ENCODE results near the gene ATP8B3.

ATP8B3 gene

DNA sequence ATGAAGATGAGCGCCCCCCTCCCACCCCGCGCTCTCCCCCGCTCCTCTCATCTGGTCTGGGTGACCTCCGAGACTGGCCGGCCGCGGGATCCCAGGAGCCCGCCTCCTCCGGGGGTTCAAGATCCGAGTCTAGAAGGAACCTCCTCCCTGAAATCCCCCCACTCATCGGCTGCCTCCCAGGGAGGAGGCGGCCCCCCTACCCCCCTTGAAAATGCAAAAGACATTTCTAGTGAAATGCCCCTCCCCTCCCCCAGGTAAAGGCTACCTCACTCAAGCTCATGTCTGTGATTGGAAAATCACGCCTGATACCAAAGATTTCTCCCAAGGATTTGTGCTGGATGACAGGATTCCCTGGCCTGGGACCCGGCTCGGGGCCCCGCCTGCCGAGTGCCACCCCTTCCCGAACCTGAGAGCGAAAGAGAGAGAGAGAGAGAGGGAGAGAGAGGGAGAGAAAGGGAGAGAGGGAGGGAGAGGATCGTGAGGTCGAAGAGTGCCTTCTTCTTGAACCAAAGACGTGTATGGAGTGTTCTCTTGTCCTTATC lies 35.4 kb downstream of the ATP8B3 start:
- Histone ChIP-seq H3K9ac (ENCODE audit: low read length) (no peak overlapping the region), H3K27me3 (ENCODE audit: control insufficient read depth, insufficient read depth, low read length) (peaks cover 90% of the 10 kb centered on the region), H3K36me3 (ENCODE audit: control insufficient read depth, low read depth, low read length) (no peaks in the 10 kb centered on the region), H3K4me1 (ENCODE audit: control insufficient read depth, low read depth, low read length) (no peaks in the 10 kb centered on the region), H3K4me3 (ENCODE audit: low read length) (no peak overlapping the region), H3K27ac (ENCODE audit: low read length) (no peak overlapping the region), H3K9me3 (ENCODE audit: control insufficient read depth, low read depth, low read length) (no peaks in the 10 kb centered on the region)

DNA sequence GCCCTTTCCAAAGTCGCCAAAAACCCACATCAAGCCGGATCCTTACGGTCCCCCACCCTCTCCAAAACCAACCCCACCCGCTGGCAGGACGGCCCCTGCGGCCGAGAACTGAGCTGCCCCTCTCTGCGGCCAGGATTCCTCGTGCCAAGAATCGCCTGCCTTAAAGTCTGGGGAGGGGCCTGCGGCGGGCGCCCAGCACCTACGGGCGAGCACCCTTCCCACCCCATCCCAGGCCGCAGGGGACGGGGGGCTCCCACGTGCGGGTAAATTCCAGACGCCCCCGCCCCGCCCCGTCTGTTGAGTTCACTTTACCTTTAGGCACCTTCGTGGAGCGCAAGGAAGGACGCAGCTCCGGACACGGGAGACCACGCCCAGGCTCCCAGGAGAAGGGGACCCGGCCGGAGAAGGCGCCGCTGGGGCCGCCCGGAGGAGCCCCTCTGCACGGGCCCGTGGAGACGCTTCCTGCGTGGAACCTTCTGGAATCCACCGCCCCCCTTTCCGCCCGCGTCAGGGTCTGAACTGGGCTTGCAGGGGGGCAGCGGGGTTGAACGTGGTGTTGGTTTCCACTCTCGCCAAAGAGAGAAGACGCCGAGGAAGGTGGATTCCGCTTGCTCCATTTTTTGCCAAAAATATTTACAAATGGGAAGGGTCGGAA lies 36.0 kb downstream of the ATP8B3 start:
- H3K4me1 ChIP-seq (ENCODE audit: control insufficient read depth, low read depth, low read length) = no peaks in the 10 kb centered on the region
- H3K9ac ChIP-seq (ENCODE audit: low read length) = no peak overlapping the region
- no peak overlapping the region for H3K4me3 ChIP-seq (ENCODE audit: low read length)
- H3K27me3 ChIP-seq (ENCODE audit: control insufficient read depth, insufficient read depth, low read length) = peaks cover 95% of the 10 kb centered on the region
- peaks cover 3% of the 10 kb centered on the region for H3K9me3 ChIP-seq (ENCODE audit: control insufficient read depth, low read depth, low read length)
- H3K27ac ChIP-seq (ENCODE audit: low read length) = no peak overlapping the region
- no peaks in the 10 kb centered on the region for H3K36me3 ChIP-seq (ENCODE audit: control insufficient read depth, low read depth, low read length)

DNA sequence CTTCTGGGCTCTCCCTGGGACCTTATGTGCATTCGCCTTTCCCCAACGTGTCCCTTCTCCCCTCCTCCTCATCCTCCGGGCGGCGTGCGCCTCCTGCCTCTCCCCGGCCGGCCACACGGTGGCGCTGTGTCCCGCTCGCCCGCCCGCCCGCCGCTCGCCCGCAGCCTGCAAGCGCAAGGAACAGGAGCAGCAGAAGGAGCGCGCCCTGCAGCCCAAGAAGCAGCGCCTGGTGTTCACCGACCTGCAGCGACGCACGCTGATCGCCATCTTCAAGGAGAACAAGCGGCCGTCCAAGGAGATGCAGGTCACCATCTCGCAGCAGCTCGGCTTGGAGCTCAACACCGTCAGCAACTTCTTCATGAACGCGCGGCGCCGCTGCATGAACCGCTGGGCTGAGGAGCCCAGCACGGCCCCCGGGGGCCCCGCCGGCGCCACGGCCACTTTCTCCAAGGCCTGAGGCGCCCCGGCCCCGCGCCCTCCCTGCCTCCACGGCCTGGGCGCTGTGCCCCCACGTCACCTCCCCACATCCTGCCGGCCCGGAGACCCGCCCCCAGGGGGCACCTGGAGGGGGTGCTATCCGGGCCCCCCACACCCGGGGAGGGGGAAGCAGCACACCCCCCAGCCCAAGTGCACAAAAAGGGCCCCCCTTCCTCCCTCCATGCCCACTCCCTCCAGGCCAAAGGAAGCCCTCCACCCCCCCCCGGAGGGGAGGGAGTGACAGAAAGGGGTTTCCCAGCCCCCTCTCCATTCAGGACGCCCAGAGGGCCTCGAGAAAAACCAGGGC lies 36.9 kb downstream of the ATP8B3 start:
- Histone ChIP-seq H3K4me3 (ENCODE audit: low read length) (no peak overlapping the region), H3K27me3 (ENCODE audit: control insufficient read depth, insufficient read depth, low read length) (peaks cover 95% of the 10 kb centered on the region), H3K9ac (ENCODE audit: low read length) (no peak overlapping the region), H3K4me1 (ENCODE audit: control insufficient read depth, low read depth, low read length) (no peaks in the 10 kb centered on the region), H3K27ac (ENCODE audit: low read length) (no peak overlapping the region), H3K36me3 (ENCODE audit: control insufficient read depth, low read depth, low read length) (no peaks in the 10 kb centered on the region), H3K9me3 (ENCODE audit: control insufficient read depth, low read depth, low read length) (peaks cover 9% of the 10 kb centered on the region)

DNA sequence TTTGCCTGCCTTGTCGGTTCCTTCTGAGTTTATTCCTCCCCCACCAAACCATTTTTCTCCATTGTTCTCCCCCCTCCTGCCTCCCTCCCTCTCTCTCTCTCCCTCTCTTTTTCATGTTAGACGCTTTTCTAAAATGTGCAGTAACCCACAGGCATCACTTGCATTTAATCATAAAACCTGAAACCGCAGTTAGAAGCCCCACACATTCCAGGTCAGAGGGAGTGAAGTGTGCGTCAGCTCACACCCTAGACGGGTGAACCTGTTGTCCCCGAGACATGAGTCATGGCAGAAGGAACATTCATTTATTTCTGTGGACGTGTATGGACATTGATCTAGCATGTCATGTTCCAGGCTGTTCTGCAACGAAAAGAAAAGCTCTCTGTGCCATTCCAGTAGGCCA lies 38.9 kb downstream of the ATP8B3 start:
- Histone ChIP-seq H3K9me3 (ENCODE audit: control insufficient read depth, low read depth, low read length) (peaks cover 9% of the 10 kb centered on the region), H3K36me3 (ENCODE audit: control insufficient read depth, low read depth, low read length) (no peaks in the 10 kb centered on the region), H3K27me3 (ENCODE audit: control insufficient read depth, insufficient read depth, low read length) (peaks cover 95% of the 10 kb centered on the region), H3K4me3 (ENCODE audit: low read length) (no peak overlapping the region), H3K4me1 (ENCODE audit: control insufficient read depth, low read depth, low read length) (no peaks in the 10 kb centered on the region), H3K9ac (ENCODE audit: low read length) (no peak overlapping the region), H3K27ac (ENCODE audit: low read length) (no peak overlapping the region)

DNA sequence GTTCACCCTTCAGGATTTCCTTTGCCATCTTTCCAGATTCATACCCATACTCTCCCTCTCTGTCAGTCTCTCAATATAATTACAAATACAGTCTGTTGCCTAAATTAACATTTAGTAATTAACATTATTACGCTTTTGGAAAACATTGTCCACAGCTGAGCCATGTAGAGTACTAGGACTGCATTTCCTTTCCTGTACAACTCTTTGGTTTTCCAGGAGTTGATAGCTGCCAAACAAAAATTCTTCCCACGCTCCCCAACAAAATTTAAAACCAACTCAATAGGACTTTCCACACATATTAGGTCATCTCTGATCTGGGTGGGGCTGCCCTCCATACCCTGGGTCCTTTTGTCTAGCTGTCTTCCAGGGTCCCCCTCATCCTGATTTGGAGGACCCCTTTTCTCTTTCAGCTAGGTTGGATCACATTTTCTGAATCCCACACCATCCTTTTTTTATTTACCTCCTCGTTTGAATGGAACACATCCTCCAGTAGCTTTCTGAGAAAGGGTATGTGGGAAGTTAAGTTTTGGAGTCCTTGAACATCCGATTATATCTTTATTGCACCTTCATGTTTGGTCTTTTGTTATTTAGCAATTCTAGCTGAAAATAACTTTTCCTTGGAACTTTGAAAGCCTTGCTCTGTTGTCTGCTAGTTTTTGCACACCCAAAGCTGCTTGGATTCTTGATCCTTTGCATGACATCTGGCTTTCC lies 41.1 kb downstream of the ATP8B3 start:
- no peak overlapping the region for H3K4me3 ChIP-seq (ENCODE audit: low read length)
- no peaks in the 10 kb centered on the region for H3K4me1 ChIP-seq (ENCODE audit: control insufficient read depth, low read depth, low read length)
- H3K36me3 ChIP-seq (ENCODE audit: control insufficient read depth, low read depth, low read length) = no peaks in the 10 kb centered on the region
- H3K27ac ChIP-seq (ENCODE audit: low read length) = no peak overlapping the region
- no peak overlapping the region for H3K9ac ChIP-seq (ENCODE audit: low read length)
- H3K27me3 ChIP-seq (ENCODE audit: control insufficient read depth, insufficient read depth, low read length) = peaks cover 95% of the 10 kb centered on the region
- peaks cover 9% of the 10 kb centered on the region for H3K9me3 ChIP-seq (ENCODE audit: control insufficient read depth, low read depth, low read length)

DNA sequence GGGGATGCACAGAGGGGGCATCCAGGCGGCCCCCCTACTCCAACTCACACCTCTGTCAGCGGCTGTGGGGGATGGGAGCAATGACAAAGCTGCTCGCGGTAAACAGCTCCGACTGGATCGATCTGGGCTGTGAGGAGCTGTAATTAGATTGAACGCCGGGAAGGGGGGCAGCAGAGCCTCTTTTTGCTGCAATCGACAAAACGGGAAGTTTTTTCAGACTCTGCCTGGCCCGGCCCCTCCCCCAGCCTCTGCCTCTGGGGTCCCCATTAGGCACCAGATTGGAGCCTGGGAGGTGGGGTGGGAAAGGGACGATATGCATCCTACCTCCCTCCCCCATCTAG lies 42.5 kb downstream of the ATP8B3 start:
- Histone ChIP-seq H3K9ac (ENCODE audit: low read length) (no peak overlapping the region), H3K4me1 (ENCODE audit: control insufficient read depth, low read depth, low read length) (no peaks in the 10 kb centered on the region), H3K36me3 (ENCODE audit: control insufficient read depth, low read depth, low read length) (no peaks in the 10 kb centered on the region), H3K27ac (ENCODE audit: low read length) (no peak overlapping the region), H3K4me3 (ENCODE audit: low read length) (no peak overlapping the region), H3K27me3 (ENCODE audit: control insufficient read depth, insufficient read depth, low read length) (peaks cover 95% of the 10 kb centered on the region), H3K9me3 (ENCODE audit: control insufficient read depth, low read depth, low read length) (peaks cover 9% of the 10 kb centered on the region)

DNA sequence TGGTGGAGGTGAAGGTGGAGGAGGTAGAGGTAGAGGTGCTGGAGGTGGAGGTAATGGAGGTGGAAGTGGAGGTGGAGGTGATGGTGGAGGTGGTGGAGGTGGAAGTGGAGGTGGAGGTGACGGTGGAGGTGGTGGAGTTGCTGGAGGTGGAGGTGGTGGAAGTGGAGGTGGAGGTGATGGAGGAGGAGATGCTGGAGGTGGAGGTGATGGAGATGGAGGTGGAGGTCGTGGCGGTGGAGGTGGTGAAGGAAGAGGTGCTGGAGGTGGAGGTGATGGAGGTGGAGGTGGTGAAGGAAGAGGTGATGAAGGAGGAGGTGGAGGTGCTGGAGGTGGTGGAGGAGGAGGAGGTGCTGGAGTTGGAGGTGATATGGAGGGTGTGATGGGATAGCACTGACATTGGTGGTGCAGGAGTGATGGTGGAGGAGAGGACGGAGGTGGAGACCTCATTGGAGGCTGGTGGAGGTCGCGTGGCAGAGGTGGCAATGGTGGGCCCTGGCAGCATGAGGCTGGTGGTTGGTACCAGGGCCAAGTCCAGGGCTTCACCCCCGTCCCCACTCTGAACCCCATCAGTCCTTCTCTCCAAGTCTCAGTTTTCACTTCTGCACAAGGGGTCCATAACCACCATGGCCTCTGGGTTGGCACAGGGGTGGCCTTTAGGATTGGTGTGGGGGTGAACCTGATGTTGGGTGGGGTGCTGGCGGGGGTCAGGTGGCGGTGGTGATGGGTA lies 43.0 kb downstream of the ATP8B3 start:
- Histone ChIP-seq H3K4me1 (ENCODE audit: control insufficient read depth, low read depth, low read length) (no peaks in the 10 kb centered on the region), H3K27me3 (ENCODE audit: control insufficient read depth, insufficient read depth, low read length) (peaks cover 95% of the 10 kb centered on the region), H3K9ac (ENCODE audit: low read length) (no peak overlapping the region), H3K27ac (ENCODE audit: low read length) (no peak overlapping the region), H3K4me3 (ENCODE audit: low read length) (no peak overlapping the region), H3K36me3 (ENCODE audit: control insufficient read depth, low read depth, low read length) (no peaks in the 10 kb centered on the region), H3K9me3 (ENCODE audit: control insufficient read depth, low read depth, low read length) (peaks cover 9% of the 10 kb centered on the region)

DNA sequence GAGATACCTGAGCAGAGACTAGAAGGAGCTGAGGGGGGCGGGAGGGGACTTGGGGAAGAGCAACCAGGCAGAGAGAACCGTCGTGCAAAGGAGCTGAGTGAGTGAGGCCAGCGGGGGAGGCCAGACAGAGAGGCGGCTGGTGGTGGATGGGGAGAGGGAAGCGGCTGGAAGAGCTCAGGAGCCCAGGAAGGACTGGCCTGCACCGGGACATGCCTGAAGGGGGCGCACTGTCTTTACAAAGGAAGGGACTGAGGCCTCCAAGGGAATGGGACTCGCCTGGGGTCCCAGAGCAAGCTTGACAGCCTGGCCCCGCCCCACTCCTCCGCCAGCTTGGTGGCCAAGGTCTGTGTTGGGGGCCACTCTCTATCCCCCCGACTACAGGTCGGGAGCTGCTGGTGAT lies 43.8 kb downstream of the ATP8B3 start:
- H3K9ac ChIP-seq (ENCODE audit: low read length) = no peak overlapping the region
- H3K27me3 ChIP-seq (ENCODE audit: control insufficient read depth, insufficient read depth, low read length) = peaks cover 95% of the 10 kb centered on the region
- H3K9me3 ChIP-seq (ENCODE audit: control insufficient read depth, low read depth, low read length) = peaks cover 9% of the 10 kb centered on the region
- no peak overlapping the region for H3K4me3 ChIP-seq (ENCODE audit: low read length)
- no peaks in the 10 kb centered on the region for H3K4me1 ChIP-seq (ENCODE audit: control insufficient read depth, low read depth, low read length)
- H3K27ac ChIP-seq (ENCODE audit: low read length) = no peak overlapping the region
- H3K36me3 ChIP-seq (ENCODE audit: control insufficient read depth, low read depth, low read length) = no peaks in the 10 kb centered on the region

DNA sequence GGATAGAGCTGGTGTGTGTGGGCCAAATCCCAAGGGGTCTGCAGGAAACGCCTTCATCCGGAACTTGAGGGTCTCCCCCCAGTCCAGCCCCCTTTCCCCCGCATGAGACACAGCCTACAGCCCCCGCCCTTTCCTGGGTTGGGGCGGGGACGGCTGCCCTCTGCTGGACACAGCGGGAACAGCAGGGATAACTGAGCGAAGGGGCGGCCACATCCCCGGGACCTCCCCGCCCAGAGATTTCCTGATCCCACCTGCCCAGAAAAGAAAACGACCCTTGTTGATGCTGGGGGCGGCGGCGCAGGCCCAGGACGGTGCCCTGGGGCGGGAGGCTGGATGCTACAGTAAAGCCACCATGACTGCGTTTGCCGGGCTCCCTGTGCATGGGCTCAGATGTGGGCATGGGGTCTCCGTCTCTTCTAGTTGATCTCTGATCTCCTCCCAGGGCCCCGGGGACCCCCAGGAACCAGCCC lies 44.6 kb downstream of the ATP8B3 start:
- no peak overlapping the region for H3K4me3 ChIP-seq (ENCODE audit: low read length)
- no peaks in the 10 kb centered on the region for H3K4me1 ChIP-seq (ENCODE audit: control insufficient read depth, low read depth, low read length)
- H3K27ac ChIP-seq (ENCODE audit: low read length) = no peak overlapping the region
- peaks cover 95% of the 10 kb centered on the region for H3K27me3 ChIP-seq (ENCODE audit: control insufficient read depth, insufficient read depth, low read length)
- H3K9ac ChIP-seq (ENCODE audit: low read length) = no peak overlapping the region
- peaks cover 9% of the 10 kb centered on the region for H3K9me3 ChIP-seq (ENCODE audit: control insufficient read depth, low read depth, low read length)
- no peaks in the 10 kb centered on the region for H3K36me3 ChIP-seq (ENCODE audit: control insufficient read depth, low read depth, low read length)

DNA sequence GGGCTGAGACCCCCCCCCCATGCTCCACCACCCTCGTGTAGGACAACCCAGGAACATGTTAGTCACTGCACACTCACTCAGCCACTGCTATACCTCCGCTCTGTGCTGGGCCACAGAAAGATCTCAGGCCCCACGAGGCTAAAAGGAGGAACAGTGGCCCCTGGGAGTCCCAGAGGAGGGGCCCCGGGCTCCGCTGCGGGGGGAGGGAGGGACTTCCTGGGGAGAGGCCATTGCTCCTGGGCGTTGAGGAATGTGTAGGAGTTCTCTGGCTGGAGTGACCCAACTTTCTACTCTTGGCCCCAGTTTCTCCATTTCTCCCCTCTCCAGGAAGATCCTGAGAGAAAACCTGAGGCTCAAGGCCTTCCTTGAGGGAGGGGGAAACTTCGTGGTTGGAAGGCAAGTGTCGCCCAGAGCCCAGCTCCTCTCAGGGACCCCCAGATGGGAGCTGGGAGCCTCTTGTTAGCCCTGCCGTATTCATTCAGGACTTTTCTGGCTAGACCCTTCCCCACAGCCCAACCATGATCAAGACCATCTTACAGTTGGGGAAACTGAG lies 45.2 kb downstream of the ATP8B3 start:
- peaks cover 9% of the 10 kb centered on the region for H3K9me3 ChIP-seq (ENCODE audit: control insufficient read depth, low read depth, low read length)
- H3K27ac ChIP-seq (ENCODE audit: low read length) = no peak overlapping the region
- peaks cover 98% of the 10 kb centered on the region for H3K27me3 ChIP-seq (ENCODE audit: control insufficient read depth, insufficient read depth, low read length)
- no peaks in the 10 kb centered on the region for H3K36me3 ChIP-seq (ENCODE audit: control insufficient read depth, low read depth, low read length)
- no peaks in the 10 kb centered on the region for H3K4me1 ChIP-seq (ENCODE audit: control insufficient read depth, low read depth, low read length)
- no peak overlapping the region for H3K9ac ChIP-seq (ENCODE audit: low read length)
- H3K4me3 ChIP-seq (ENCODE audit: low read length) = no peak overlapping the region

All from iPS-18a (cell line).